GM23338 (cell line): Measurements from ENCODE around the gene RAPGEF4. TPM values are rescaled to one million over a fixed set of nuclear protein-coding genes. Genes with fewer than 3 reads are reported as not detected.

Experiments used
- ATAC-seq: fragments of 200-7000 bp; cut with Tn5 transposase; 3 replicates; pipeline ENCODE4 v1.9.1; 2020
- DNase-seq: peaks from one replicate; pipeline ENCODE4 v3.0.0-alpha.2; 2015; ENCODE audit warnings: low spot score
- H2AFZ ChIP-seq: fragments of 200-600 bp; sonication (generic); 2 replicates; pipeline ENCODE4 v1.8.0; 2016; ENCODE audit warnings: antibody characterized with exemption, mild to moderate bottlenecking, moderate library complexity
- H3F3A ChIP-seq: fragments of 200-600 bp; sonication (generic); replicated peaks from 2 replicates; pipeline ENCODE4 v1.8.0; 2017; ENCODE audit warnings: antibody characterized with exemption, mixed run types, low read depth
- H3K27ac ChIP-seq: fragments of 200-600 bp; sonication (generic); 2 replicates; pipeline ENCODE4 v1.6.1; 2016; ENCODE audit warnings: low read depth
- H3K27me3 ChIP-seq: fragments of 200-600 bp; sonication (generic); 2 replicates; pipeline ENCODE4 v1.8.0; 2016; ENCODE audit warnings: mild to moderate bottlenecking, mixed run types, moderate library complexity; ENCODE audit not compliant: insufficient read depth
- H3K36me3 ChIP-seq: fragments of 200-600 bp; sonication (generic); 2 replicates; pipeline ENCODE4 v1.8.0; 2016; ENCODE audit warnings: mild to moderate bottlenecking; ENCODE audit not compliant: insufficient read depth
- H3K4me1 ChIP-seq: fragments of 200-600 bp; sonication (generic); 2 replicates; pipeline ENCODE4 v1.8.0; 2016; ENCODE audit warnings: mild to moderate bottlenecking, moderate library complexity; ENCODE audit not compliant: insufficient read depth
- H3K4me2 ChIP-seq: fragments of 200-600 bp; sonication (generic); 2 replicates; pipeline ENCODE4 v1.7.1; 2017; ENCODE audit warnings: mixed run types
- H3K4me3 ChIP-seq: fragments of 200-600 bp; sonication (generic); 2 replicates; pipeline ENCODE4 v1.6.1; 2016; ENCODE audit warnings: mixed run types
- H3K79me2 ChIP-seq: fragments of 200-600 bp; sonication (generic); replicated peaks from 2 replicates; pipeline ENCODE4 v1.8.0; 2017; ENCODE audit warnings: mild to moderate bottlenecking; ENCODE audit not compliant: insufficient read depth
- H3K9me2 ChIP-seq: fragments of 200-600 bp; sonication (generic); 2 replicates; pipeline ENCODE4 v1.8.0; 2017; ENCODE audit not compliant: insufficient read depth
- H4K20me1 ChIP-seq: fragments of 200-600 bp; sonication (generic); replicated peaks from 2 replicates; pipeline ENCODE4 v1.8.0; 2017; ENCODE audit warnings: mild to moderate bottlenecking; ENCODE audit not compliant: insufficient read depth
- H3K27ac Mint-ChIP-seq: 2 replicates; pipeline ENCODE4 v1.8.0; 2020; ENCODE audit warnings: inconsistent platforms, mild to moderate bottlenecking, moderate library complexity, mixed read lengths
- H3K27me3 Mint-ChIP-seq: 3 replicates; pipeline ENCODE4 v1.8.0; 2022; ENCODE audit warnings: low read depth, mild to moderate bottlenecking, moderate library complexity, mixed read lengths, inconsistent platforms; ENCODE audit not compliant: insufficient read depth, poor library complexity
- H3K36me3 Mint-ChIP-seq: 3 replicates; pipeline ENCODE4 v1.8.0; 2021; ENCODE audit warnings: low read depth, mild to moderate bottlenecking, inconsistent platforms, moderate library complexity, mixed read lengths
- H3K4me1 Mint-ChIP-seq: 3 replicates; pipeline ENCODE4 v1.8.0; 2020; ENCODE audit warnings: mild to moderate bottlenecking, inconsistent platforms, mixed read lengths
- H3K4me3 Mint-ChIP-seq: 3 replicates; pipeline ENCODE4 v1.8.0; 2021; ENCODE audit warnings: moderate library complexity, mild to moderate bottlenecking, inconsistent platforms, mixed read lengths
- H3K9me3 Mint-ChIP-seq: 3 replicates; pipeline ENCODE4 v1.8.0; 2020; ENCODE audit warnings: moderate library complexity, mild to moderate bottlenecking, inconsistent platforms, mixed read lengths
- CREB1 ChIP-seq: fragments of 250-450 bp; sonication (Bioruptor Pico); IDR thresholded peaks from 2 replicates; pipeline ENCODE4 v1.5.0; 2020; ENCODE audit warnings: low read depth, mild to moderate bottlenecking, moderate library complexity
- ETS1 ChIP-seq: IDR thresholded peaks from 2 replicates; pipeline ENCODE4 v1.6.1; 2016; ENCODE audit warnings: antibody characterized with exemption
- EZH2 ChIP-seq: fragments of 200-600 bp; sonication (generic); IDR thresholded peaks from one replicate; pipeline ENCODE4 v1.8.0; 2017; ENCODE audit warnings: antibody characterized with exemption, mild to moderate bottlenecking, low read depth; ENCODE audit not compliant: unreplicated experiment
- EZH2phosphoT487 ChIP-seq: fragments of 200-600 bp; sonication (generic); IDR thresholded peaks from one replicate; pipeline ENCODE4 v1.8.1; 2018; ENCODE audit warnings: antibody characterized with exemption; ENCODE audit not compliant: unreplicated experiment
- JUNB ChIP-seq: IDR thresholded peaks from one replicate; pipeline ENCODE4 v1.6.1; 2016; ENCODE audit warnings: antibody characterized with exemption; ENCODE audit not compliant: unreplicated experiment
- NANOG ChIP-seq: IDR thresholded peaks from 2 replicates; pipeline ENCODE4 v1.6.1; 2016; ENCODE audit warnings: antibody characterized with exemption, borderline replicate concordance
- POLR2AphosphoS5 ChIP-seq: IDR thresholded peaks from 2 replicates; pipeline ENCODE4 v1.6.1; 2016; ENCODE audit warnings: antibody characterized with exemption, low read depth
- REST ChIP-seq: IDR thresholded peaks from one replicate; pipeline ENCODE4 v1.6.1; 2018; ENCODE audit warnings: antibody characterized with exemption; ENCODE audit not compliant: unreplicated experiment
- STAT1 ChIP-seq: IDR thresholded peaks from one replicate; pipeline ENCODE4 v1.6.1; 2016; ENCODE audit warnings: antibody characterized with exemption; ENCODE audit not compliant: unreplicated experiment
- ZNF114 ChIP-seq: fragments of 250-450 bp; sonication (Bioruptor Pico); IDR thresholded peaks from 2 replicates; pipeline ENCODE4 v1.5.0; 2020; ENCODE audit warnings: mild to moderate bottlenecking, moderate library complexity
- ZNF331 ChIP-seq: fragments of 250-450 bp; sonication (Bioruptor Pico); IDR thresholded peaks from 2 replicates; pipeline ENCODE4 v1.5.0; 2020; ENCODE audit warnings: low read depth, mild to moderate bottlenecking, moderate library complexity
- polyA plus RNA-seq: library from polyadenylated mRNA; unstranded; fragments of >200 nt; fragmentation: Nextera tagmentation; extraction: Ambion mirVana; gene quantifications from 2 replicates; pipeline ENCODE4 v1.2.1, GENCODE V29; 2016
- total RNA-seq: library from RNA; depleted of rRNA; stranded (reverse); fragments of >200 nt; shearing (Covaris generic); gene quantifications from 2 replicates; pipeline ENCODE4 v1.2.3, GENCODE V29; 2014
- TF ChIP-seq, protein P1 (sequence below), 2 experiments: fragments of 200-600 bp in 1 of 2; sonication (generic) in 1 of 2; conservative IDR thresholded peaks; 2 replicates each; pipeline versions ENCODE4 v1.5.1 to v1.6.1; 2016 to 2017; ENCODE audit warnings: antibody characterized with exemption in 2 of 2, low read depth in 2 of 2, mild to moderate bottlenecking in 2 of 2, moderate library complexity in 1 of 2

The RAPGEF4 gene
- total and polyA plus RNA-seq, 2 experiments from 2014 or later: 1.7 to 4.7 TPM

DNA sequence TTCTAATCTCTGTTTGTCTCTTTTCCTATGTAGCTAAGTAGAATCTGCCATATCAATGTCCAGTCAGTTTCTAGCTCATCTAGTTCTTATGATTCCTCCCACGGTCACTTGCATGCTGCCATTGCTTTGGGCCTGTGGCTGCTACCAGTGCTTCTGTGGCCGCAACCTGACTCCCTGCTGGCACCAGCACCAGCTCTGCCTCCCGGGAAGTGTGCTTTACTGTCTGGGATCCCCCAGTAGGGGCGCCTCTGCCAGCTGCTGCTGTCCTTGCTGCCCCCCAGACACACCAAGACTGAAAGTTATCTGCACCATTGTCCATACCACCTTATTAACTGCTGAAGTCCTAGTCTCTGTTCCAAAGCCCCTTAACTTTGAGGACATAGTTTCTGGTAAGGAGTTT, 56.3 kb downstream of the RAPGEF4 start (continued):
- no peak for TF ChIP-seq EZH2
- TF ChIP-seq, protein P1, sequence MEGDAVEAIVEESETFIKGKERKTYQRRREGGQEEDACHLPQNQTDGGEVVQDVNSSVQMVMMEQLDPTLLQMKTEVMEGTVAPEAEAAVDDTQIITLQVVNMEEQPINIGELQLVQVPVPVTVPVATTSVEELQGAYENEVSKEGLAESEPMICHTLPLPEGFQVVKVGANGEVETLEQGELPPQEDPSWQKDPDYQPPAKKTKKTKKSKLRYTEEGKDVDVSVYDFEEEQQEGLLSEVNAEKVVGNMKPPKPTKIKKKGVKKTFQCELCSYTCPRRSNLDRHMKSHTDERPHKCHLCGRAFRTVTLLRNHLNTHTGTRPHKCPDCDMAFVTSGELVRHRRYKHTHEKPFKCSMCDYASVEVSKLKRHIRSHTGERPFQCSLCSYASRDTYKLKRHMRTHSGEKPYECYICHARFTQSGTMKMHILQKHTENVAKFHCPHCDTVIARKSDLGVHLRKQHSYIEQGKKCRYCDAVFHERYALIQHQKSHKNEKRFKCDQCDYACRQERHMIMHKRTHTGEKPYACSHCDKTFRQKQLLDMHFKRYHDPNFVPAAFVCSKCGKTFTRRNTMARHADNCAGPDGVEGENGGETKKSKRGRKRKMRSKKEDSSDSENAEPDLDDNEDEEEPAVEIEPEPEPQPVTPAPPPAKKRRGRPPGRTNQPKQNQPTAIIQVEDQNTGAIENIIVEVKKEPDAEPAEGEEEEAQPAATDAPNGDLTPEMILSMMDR (conservative IDR thresholded peaks at IDR 0.05; ENCODE audit: low read depth in 2 of 2): peak; percentile 27 to 35; a peak in 2 of 4 replicates

- Mint-ChIP-seq H3K36me3 (no peaks in the 10 kb centered on the region), H3K4me3 (no peak overlapping the region), H3K27me3 (no peaks in the 10 kb centered on the region), H3K9me3 (no peaks in the 10 kb centered on the region), H3K4me1 (no peaks in the 10 kb centered on the region), H3K27ac (no peak overlapping the region)
- ATAC-seq (no peak), DNase-seq (no peak)
- no peak overlapping the region for H3K27ac ChIP-seq
- H2AFZ ChIP-seq: no peak overlapping the region
- no peaks in the 10 kb centered on the region for H3K36me3 ChIP-seq
- no peak overlapping the region for H3K4me2 ChIP-seq
- no peaks in the 10 kb centered on the region for H3K79me2 ChIP-seq
- no peaks in the 10 kb centered on the region for H3K9me2 ChIP-seq
- no peaks in the 10 kb centered on the region for H3F3A ChIP-seq
- no peaks in the 10 kb centered on the region for H4K20me1 ChIP-seq
- H3K27me3 ChIP-seq: no peaks in the 10 kb centered on the region
- no peak overlapping the region for H3K4me3 ChIP-seq
- no peaks in the 10 kb centered on the region for H3K4me1 ChIP-seq
- TF ChIP-seq EZH2 (no peak), ETS1 (no peak), REST (no peak), STAT1 (no peak), ZNF331 (no peak), ZNF114 (CRISPR knock-in tag) (no peak), NANOG (no peak), POLR2AphosphoS5 (no peak), CREB1 (CRISPR knock-in tag) (no peak), EZH2phosphoT487 (no peak), JUNB (no peak)
- TF ChIP-seq, protein P1 (conservative IDR thresholded peaks at IDR 0.05; ENCODE audit: low read depth in 2 of 2): no peak
Observed at GRCh38 chr2:172792711-172793110, 57.1 kb downstream of the RAPGEF4 start.
